Measurements from ENCODE around the gene RAPGEF2. TPM values are rescaled to one million over a fixed set of nuclear protein-coding genes. Genes with fewer than 3 reads are reported as not detected.
"Not testable (repeated sequence)": the region's sequence is repeated elsewhere in the genome, so short reads cannot be mapped to it uniquely, and the experiment has no call there.

Gene RAPGEF2
- total RNA-seq, 4 donors from 2014 or later = 14.1 to 30.5 (median 21.4) TPM

- Histone ChIP-seq H3K27ac (peak overlapping the region in 1 of 4 donors; percentile 19), H3K4me3 (peak overlapping the region in 1 of 4 donors; percentile 4), H3K36me3 (no peaks in the 10 kb centered on the region), H3K4me1 (peaks cover 13 to 60% (median 25%) of the 10 kb centered on the region in 3 donors), H3K27me3 (no peaks in the 10 kb centered on the region), H3K9me3 (no peaks in the 10 kb centered on the region)
- TF ChIP-seq CTCF (IDR thresholded peaks at IDR 0.05) = no peak
- 56 to 73% methylated on average over 4 of the region's 4 CpGs for WGBS, 2 donors
- intact Hi-C loops (cut with DNase I) = no loop called here
- no peak for DNase-seq
These were observed 3.8 kb downstream of the RAPGEF2 start for GRCh38 chr4:159106636-159107035.

DNA sequence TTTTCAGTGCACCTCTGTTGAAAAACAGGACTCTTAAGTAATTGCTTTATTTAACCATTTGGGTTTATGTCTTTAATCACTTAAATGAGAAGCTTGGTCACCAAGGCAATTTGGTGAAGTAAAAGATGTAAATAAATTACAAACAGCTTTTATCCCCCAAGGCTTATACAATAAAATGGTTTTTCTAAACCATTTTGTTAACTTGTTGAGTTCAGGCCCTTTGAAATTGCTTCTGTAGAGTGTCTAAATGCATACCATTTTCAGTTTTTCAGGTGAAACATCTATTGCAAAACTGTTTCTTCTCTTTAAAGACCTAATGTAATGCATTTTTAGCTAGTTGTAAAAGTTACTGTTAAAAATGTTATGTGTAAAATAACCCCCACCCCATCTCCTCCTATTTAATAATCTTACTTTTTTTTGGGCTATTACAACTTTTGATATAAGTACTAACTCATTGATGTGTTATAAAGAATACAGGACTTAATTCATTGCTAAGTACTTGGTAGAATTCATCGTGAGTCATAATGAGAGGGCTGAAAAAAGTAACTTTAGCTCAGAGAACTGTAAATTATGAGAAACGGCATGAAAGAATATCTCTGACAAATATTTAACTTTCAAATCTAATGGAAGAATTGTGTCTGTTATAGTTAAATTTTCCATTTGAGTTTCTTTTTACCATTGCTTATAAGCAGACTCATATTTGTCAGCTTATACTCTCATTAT lies 4.5 kb downstream of the RAPGEF2 start:
- 4 to 19% methylated on average over 2 of the region's 2 CpGs for WGBS, 2 donors
- no peak for TF ChIP-seq POLR2A (IDR thresholded peaks at IDR 0.05)
- no peak for TF ChIP-seq CTCF (IDR thresholded peaks at IDR 0.05)
- Histone ChIP-seq H3K27ac (no peak overlapping the region), H3K27me3 (no peaks in the 10 kb centered on the region), H3K9me3 (no peaks in the 10 kb centered on the region), H3K4me3 (no peak overlapping the region), H3K36me3 (no peaks in the 10 kb centered on the region), H3K4me1 (peaks cover 13 to 55% (median 22%) of the 10 kb centered on the region in 3 donors)
- no peak for DNase-seq
- intact Hi-C loops (cut with DNase I) = no loop called here

GRCh38 chr4:159108124-159108523 lies 5.2 kb downstream of the RAPGEF2 start:
- no peaks in the 10 kb centered on the region for H3K36me3 ChIP-seq
- no peak for DNase-seq
- no peaks in the 10 kb centered on the region for H3K27me3 ChIP-seq
- no peak overlapping the region for H3K27ac ChIP-seq
- WGBS, 2 donors = 54 to 66% methylated on average over 3 of the region's 3 CpGs
- no peak overlapping the region for H3K4me3 ChIP-seq
- TF ChIP-seq POLR2A (IDR thresholded peaks at IDR 0.05) (no peak), CTCF (IDR thresholded peaks at IDR 0.05) (no peak)
- peaks cover 13 to 53% (median 21%) of the 10 kb centered on the region in 3 donors for H3K4me1 ChIP-seq
- intact Hi-C loops (cut with DNase I) = no loop called here
- H3K9me3 ChIP-seq = no peaks in the 10 kb centered on the region

GRCh38 chr4:159110961-159111360 lies 8.1 kb downstream of the RAPGEF2 start:
- intact Hi-C loops (cut with DNase I) = no loop called here
- peaks cover 3 to 36% (median 9%) of the 10 kb centered on the region in 3 donors for H3K4me1 ChIP-seq
- H3K9me3 ChIP-seq = no peaks in the 10 kb centered on the region
- no peaks in the 10 kb centered on the region for H3K36me3 ChIP-seq
- no peak overlapping the region for H3K4me3 ChIP-seq
- H3K27me3 ChIP-seq = no peaks in the 10 kb centered on the region
- no peak for TF ChIP-seq POLR2A (IDR thresholded peaks at IDR 0.05)
- TF ChIP-seq CTCF (IDR thresholded peaks at IDR 0.05) = no peak
- no peak for DNase-seq
- H3K27ac ChIP-seq = no peak overlapping the region
- WGBS, 2 donors = 87 to 90% methylated on average over 5 of the region's 5 CpGs

DNA sequence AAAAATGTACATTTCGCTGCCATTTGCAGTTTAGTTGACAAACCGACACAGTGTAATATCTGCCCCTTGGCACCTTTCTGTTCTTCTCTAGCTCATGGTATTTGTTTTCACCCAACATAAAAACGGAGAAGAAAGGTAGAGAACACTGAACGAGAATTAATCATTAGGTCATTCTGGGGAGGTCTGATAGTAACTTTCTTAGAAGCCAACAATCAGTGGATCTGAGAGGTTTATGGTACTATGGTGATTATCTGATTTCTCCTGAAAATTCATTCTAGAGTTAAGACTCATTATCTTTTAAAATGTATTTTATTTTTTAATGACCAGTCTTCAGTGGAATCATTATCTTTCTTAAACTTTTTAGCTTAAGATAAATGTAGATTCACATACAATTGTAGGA lies 8.5 kb downstream of the RAPGEF2 start:
- Histone ChIP-seq H3K27me3 (no peaks in the 10 kb centered on the region), H3K4me3 (no peak overlapping the region), H3K27ac (no peak overlapping the region), H3K9me3 (no peaks in the 10 kb centered on the region), H3K36me3 (no peaks in the 10 kb centered on the region), H3K4me1 (peaks cover 0 to 31% (median 8%) of the 10 kb centered on the region in 3 donors)
- intact Hi-C loops (cut with DNase I) = no loop called here
- DNase-seq = no peak
- WGBS, 2 donors = 84 to 91% methylated on average over 4 of the region's 4 CpGs
- TF ChIP-seq CTCF (IDR thresholded peaks at IDR 0.05) = no peak
- no peak for TF ChIP-seq POLR2A (IDR thresholded peaks at IDR 0.05)

GRCh38 chr4:159113366-159113765 lies 10.5 kb downstream of the RAPGEF2 start:
- DNase-seq; H3K9me3 ChIP-seq; H3K4me3 ChIP-seq; H3K27me3 ChIP-seq; intact Hi-C loops (cut with DNase I); H3K27ac ChIP-seq; H3K36me3 ChIP-seq: not testable (repeated sequence)
- WGBS, 2 donors = 84 to 91% methylated on average over 6 to 7 of the region's 7 CpGs
- H3K4me1 ChIP-seq = peaks cover 0 to 19% (median 0%) of the 10 kb centered on the region in 3 donors

DNA sequence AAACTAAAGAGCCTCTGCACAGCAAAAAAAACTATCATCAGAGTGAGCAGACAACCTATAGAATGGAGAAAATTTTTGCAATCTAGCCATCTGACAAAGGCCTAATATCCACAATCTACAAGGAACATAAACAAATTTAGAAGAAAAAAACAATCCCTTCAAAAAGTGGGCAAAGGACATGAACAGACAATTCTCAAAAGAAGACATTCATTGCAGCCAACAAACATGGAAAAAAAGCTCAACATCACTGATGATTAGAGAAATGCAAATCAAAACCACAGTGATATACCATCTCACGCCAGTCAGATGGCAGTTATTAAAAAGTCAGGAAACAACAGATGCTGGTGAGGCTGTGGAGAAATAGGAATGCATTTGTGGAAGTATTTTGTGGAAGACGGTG lies 13.2 kb downstream of the RAPGEF2 start:
- H3K36me3 ChIP-seq; H3K27me3 ChIP-seq; H3K4me3 ChIP-seq; DNase-seq; H3K9me3 ChIP-seq; intact Hi-C loops (cut with DNase I); H3K27ac ChIP-seq; H3K4me1 ChIP-seq: not testable (repeated sequence)
- 94% methylated on average over 2 of the region's 2 CpGs for WGBS, 2 donors

DNA sequence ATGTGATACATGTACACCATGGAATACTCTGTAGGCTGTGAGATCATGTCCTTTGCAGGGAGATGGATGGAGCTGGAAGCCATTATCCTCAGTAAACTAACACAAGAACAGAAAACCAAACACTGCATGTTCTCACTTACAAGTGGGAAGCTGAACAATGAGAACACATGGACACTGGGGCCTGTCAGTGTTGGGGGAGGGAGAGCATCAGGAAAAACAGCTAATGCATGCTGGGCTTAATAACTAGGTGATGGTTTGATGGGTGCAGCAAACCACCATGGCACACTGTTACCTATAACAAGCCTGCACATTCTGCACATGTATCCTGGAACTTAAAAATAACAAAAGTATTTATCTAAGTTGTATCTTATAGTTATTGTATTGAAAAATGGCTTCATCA lies 13.8 kb downstream of the RAPGEF2 start:
- H3K9me3 ChIP-seq; DNase-seq; H3K4me1 ChIP-seq; intact Hi-C loops (cut with DNase I); H3K4me3 ChIP-seq; H3K27ac ChIP-seq; H3K36me3 ChIP-seq; H3K27me3 ChIP-seq: not testable (repeated sequence)
